ENCODE measurements around the gene PUM1.

Gene PUM1

DNA sequence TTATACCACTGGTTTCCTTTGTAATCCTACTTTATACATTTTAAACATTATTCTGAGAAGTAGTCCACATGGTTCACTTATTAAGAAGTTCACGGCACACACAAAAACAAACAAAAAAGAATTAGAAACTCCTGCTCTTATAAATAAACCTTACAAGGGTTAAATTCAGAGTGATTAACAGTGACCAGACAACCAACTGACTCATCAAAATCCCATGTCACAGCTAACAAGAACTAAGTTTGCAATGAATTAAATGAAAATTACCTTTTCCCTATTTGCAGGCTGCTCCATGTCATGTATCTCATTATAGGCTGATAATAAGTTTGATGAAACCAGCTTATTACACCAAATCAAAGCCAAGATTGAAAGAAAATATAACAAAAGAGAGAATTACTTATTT, 77.5 kb downstream of the PUM1 start:
- Histone ChIP-seq H3K9me3 (ENCODE audit: control insufficient read depth, low read length) (no peaks in the 10 kb centered on the region), H3K36me3 (ENCODE audit: control insufficient read depth, insufficient read depth, low read length, severe bottlenecking) (peaks cover 29% of the 10 kb centered on the region), H3K27me3 (replicated peaks; ENCODE audit: control insufficient read depth, insufficient read depth, low read length) (no peaks in the 10 kb centered on the region), H3K4me1 (ENCODE audit: control insufficient read depth, insufficient read depth, low read length) (peaks cover 62% of the 10 kb centered on the region), H3K4me3 (ENCODE audit: low read length) (no peak overlapping the region), H3K9ac (ENCODE audit: low read length) (no peak overlapping the region)
- DNase-seq (ENCODE audit: low read depth), result no peak

DNA sequence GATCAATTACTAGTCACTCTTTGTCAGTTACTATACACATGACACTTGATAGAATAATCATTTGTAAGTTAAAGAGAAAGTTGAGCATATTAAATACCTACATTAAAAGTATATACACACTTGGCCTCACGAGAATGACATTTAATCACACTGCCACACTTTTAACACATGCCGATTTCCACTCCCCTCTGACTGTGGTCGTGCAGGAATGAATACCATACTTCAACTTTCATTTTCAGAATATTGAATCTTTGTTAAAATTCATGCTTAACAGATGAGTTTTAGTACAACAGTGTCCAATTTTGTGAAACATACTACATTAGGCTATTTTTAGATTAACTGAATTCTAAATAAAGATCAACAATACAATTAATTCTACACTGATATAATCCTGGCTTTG, 78.8 kb downstream of the PUM1 start:
- H3K4me1 ChIP-seq (ENCODE audit: control insufficient read depth, insufficient read depth, low read length), result peaks cover 74% of the 10 kb centered on the region

DNA sequence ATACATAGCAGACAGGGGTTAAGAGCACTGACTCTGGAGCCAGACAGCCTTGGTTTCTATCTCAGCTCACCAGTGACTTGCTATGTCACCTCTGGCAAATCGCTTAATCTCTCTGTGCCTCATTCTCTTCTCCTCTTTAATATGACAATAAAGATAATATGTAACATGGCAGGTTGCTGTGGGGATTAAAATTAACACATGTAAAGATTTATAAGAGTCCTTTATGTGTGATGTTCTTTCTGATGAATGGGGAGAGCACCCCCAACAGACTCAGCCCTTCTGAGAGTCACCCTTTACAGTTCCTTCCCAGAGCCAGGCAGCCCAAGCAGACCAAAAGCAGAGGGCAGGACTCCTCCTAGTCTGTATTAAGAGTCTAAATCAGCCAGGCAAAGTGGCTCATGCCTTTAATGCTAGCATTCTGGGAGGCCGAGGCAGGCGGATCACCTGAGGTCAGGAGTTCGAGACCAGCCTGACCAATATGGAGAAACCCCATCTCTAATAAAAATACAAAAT, 80.5 kb downstream of the PUM1 start:
- H3K36me3 ChIP-seq (ENCODE audit: control insufficient read depth, insufficient read depth, low read length, severe bottlenecking), result peaks cover 13% of the 10 kb centered on the region

More for the DNA sequence above, 78.8 kb downstream of the PUM1 start:
- H3K9me3 ChIP-seq (ENCODE audit: control insufficient read depth, low read length), result no peaks in the 10 kb centered on the region
- peak; percentile 39 for DNase-seq (ENCODE audit: low read depth)
- peaks cover 16% of the 10 kb centered on the region for H3K36me3 ChIP-seq (ENCODE audit: control insufficient read depth, insufficient read depth, low read length, severe bottlenecking)
- H3K27me3 ChIP-seq (replicated peaks; ENCODE audit: control insufficient read depth, insufficient read depth, low read length), result no peaks in the 10 kb centered on the region
- H3K9ac ChIP-seq (ENCODE audit: low read length), result peak overlapping the region; percentile 56
- peak overlapping the region; percentile 64 for H3K4me3 ChIP-seq (ENCODE audit: low read length)

DNA sequence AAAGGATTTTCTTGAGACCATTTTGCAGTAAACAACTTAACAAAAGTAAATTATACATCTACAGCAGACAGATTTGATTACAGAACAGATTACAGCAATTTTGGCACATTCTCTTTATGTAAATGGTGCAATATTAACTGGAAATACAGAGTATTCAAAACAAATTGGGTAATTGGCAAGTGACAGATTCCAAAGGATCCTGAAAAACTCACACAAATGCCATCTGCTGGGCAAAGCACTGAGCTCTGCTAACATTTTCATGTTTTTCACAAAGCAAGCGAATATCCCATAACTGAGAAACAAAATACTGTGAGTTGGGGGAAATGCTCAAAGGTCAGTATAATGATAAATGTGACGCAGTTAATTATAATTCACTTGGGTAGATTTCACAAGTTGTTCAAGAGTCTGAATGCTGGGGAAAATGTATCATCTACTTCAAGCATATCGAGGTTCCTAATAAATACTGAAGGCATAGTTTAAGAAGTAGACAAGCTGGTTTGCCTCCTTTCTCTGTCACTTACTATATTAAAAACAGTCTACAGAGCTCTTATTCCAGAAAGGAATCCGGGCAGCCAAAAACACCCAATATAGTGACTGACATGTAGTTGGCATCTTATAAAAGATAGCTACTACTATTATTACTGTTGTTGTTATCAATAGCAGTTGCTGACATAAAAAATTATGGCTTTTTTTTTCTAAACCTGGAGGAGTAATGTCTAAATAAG, 81.2 kb downstream of the PUM1 start:
- H3K9me3 ChIP-seq (ENCODE audit: control insufficient read depth, low read length), result no peaks in the 10 kb centered on the region
- H3K9ac ChIP-seq (ENCODE audit: low read length), result peak overlapping the region; percentile 39
- H3K27me3 ChIP-seq (replicated peaks; ENCODE audit: control insufficient read depth, insufficient read depth, low read length), result no peaks in the 10 kb centered on the region
- peaks cover 72% of the 10 kb centered on the region for H3K4me1 ChIP-seq (ENCODE audit: control insufficient read depth, insufficient read depth, low read length)
- H3K36me3 ChIP-seq (ENCODE audit: control insufficient read depth, insufficient read depth, low read length, severe bottlenecking), result peaks cover 15% of the 10 kb centered on the region
- peak; percentile 47 for DNase-seq (ENCODE audit: low read depth)
- H3K4me3 ChIP-seq (ENCODE audit: low read length), result peak overlapping the region; percentile 33

More for the DNA sequence above, 80.5 kb downstream of the PUM1 start:
- Histone ChIP-seq H3K9ac (ENCODE audit: low read length) (peak overlapping the region; percentile 38), H3K4me1 (ENCODE audit: control insufficient read depth, insufficient read depth, low read length) (peaks cover 72% of the 10 kb centered on the region), H3K4me3 (ENCODE audit: low read length) (no peak overlapping the region), H3K9me3 (ENCODE audit: control insufficient read depth, low read length) (no peaks in the 10 kb centered on the region), H3K27me3 (replicated peaks; ENCODE audit: control insufficient read depth, insufficient read depth, low read length) (no peaks in the 10 kb centered on the region)
- no peak for DNase-seq (ENCODE audit: low read depth)

DNA sequence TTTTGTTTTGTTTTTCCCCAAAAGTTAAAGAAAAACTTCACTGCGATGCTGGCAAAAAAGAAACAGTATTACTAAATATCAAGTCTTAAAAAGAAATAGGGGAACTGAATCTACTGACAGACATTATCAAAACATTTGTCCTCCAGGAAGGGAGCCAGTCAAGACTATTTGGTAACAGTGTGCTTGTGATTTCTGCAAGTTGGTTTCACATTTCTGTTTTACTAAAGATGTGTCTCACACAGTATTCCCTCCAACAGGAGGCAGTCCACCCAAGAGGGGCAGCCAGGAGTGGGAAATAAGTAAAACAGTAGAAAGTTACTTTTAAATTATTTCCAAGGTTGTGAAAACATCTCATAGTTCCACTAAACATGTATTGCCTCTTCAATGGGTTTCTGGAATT, 82.6 kb downstream of the PUM1 start:
- peak; percentile 77 for DNase-seq (ENCODE audit: low read depth)
- Histone ChIP-seq H3K9ac (ENCODE audit: low read length) (peak overlapping the region; percentile 39), H3K27me3 (replicated peaks; ENCODE audit: control insufficient read depth, insufficient read depth, low read length) (no peaks in the 10 kb centered on the region), H3K9me3 (ENCODE audit: control insufficient read depth, low read length) (no peaks in the 10 kb centered on the region), H3K4me1 (ENCODE audit: control insufficient read depth, insufficient read depth, low read length) (peaks cover 60% of the 10 kb centered on the region), H3K4me3 (ENCODE audit: low read length) (peak overlapping the region; percentile 69), H3K36me3 (ENCODE audit: control insufficient read depth, insufficient read depth, low read length, severe bottlenecking) (peaks cover 29% of the 10 kb centered on the region)

DNA sequence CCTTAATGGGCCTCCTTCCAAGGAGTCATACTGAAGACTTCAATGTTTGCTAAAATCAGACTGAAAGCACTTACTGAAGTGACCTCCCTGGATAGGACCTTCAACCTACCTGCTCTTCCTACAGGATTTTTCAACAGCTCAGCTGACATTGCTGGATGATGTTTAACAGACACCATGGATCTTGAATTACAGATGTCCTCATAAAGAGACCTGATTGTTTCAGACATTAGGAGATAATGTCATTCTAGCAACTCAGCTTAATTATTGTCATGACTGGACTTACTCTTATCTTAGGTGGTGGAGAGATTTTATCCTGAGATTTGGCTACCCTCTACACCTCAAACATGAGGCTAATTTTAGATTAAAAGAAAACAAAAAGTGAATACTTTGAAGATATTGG, 83.1 kb downstream of the PUM1 start:
- H3K4me3 ChIP-seq (ENCODE audit: low read length), result peak overlapping the region; percentile 69
- peaks cover 57% of the 10 kb centered on the region for H3K4me1 ChIP-seq (ENCODE audit: control insufficient read depth, insufficient read depth, low read length)
- H3K36me3 ChIP-seq (ENCODE audit: control insufficient read depth, insufficient read depth, low read length, severe bottlenecking), result peaks cover 34% of the 10 kb centered on the region
- DNase-seq (ENCODE audit: low read depth), result no peak
- H3K9me3 ChIP-seq (ENCODE audit: control insufficient read depth, low read length), result no peaks in the 10 kb centered on the region
- peak overlapping the region; percentile 65 for H3K9ac ChIP-seq (ENCODE audit: low read length)
- no peaks in the 10 kb centered on the region for H3K27me3 ChIP-seq (replicated peaks; ENCODE audit: control insufficient read depth, insufficient read depth, low read length)

DNA sequence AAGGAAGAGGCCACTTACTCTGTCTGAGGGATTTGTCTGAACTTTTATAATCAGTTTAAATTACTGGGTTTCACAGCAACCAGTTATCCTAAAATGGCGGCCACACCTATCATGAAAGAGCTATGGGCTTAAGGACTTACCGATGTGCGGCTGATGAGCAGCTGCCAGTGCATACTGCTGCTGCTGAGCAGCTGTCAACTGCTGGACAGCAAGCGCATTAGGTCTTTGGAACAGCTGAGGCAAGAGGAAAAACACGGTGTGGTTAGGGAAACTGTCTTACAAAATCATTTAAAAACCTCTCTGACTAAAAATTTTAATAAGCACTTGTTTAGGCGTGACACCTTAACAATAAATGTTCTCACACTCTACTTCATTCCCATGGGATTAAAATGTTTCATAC, 84.3 kb downstream of the PUM1 start:
- no peak for DNase-seq (ENCODE audit: low read depth)
- no peak overlapping the region for H3K4me3 ChIP-seq (ENCODE audit: low read length)
- H3K4me1 ChIP-seq (ENCODE audit: control insufficient read depth, insufficient read depth, low read length), result peaks cover 57% of the 10 kb centered on the region
- peaks cover 41% of the 10 kb centered on the region for H3K36me3 ChIP-seq (ENCODE audit: control insufficient read depth, insufficient read depth, low read length, severe bottlenecking)
- H3K9me3 ChIP-seq (ENCODE audit: control insufficient read depth, low read length), result no peaks in the 10 kb centered on the region
- H3K9ac ChIP-seq (ENCODE audit: low read length), result no peak overlapping the region
- H3K27me3 ChIP-seq (replicated peaks; ENCODE audit: control insufficient read depth, insufficient read depth, low read length), result no peaks in the 10 kb centered on the region

DNA sequence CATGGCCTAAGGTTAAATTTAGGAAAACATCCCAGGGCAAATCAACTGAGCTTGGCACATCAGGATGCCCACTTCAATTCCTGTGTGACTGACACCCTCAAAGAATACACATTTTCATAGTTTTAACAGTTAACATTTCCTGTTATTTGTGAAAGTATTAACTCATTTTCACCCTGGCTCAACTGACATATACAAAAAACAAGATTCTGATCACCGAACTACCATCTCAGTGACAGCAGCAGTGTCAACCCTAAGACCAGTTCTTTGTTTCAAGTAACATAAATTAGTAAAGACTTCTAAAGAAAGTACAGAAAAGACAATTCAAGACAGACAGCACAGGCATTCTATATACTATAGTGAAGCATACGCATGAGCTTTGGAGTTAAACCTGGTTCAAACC, 88.0 kb downstream of the PUM1 start:
- Histone ChIP-seq H3K36me3 (ENCODE audit: control insufficient read depth, insufficient read depth, low read length, severe bottlenecking) (peaks cover 57% of the 10 kb centered on the region), H3K27me3 (replicated peaks; ENCODE audit: control insufficient read depth, insufficient read depth, low read length) (no peaks in the 10 kb centered on the region), H3K4me1 (ENCODE audit: control insufficient read depth, insufficient read depth, low read length) (peaks cover 35% of the 10 kb centered on the region), H3K9ac (ENCODE audit: low read length) (no peak overlapping the region), H3K9me3 (ENCODE audit: control insufficient read depth, low read length) (no peaks in the 10 kb centered on the region), H3K4me3 (ENCODE audit: low read length) (no peak overlapping the region)
- DNase-seq (ENCODE audit: low read depth), result no peak

DNA sequence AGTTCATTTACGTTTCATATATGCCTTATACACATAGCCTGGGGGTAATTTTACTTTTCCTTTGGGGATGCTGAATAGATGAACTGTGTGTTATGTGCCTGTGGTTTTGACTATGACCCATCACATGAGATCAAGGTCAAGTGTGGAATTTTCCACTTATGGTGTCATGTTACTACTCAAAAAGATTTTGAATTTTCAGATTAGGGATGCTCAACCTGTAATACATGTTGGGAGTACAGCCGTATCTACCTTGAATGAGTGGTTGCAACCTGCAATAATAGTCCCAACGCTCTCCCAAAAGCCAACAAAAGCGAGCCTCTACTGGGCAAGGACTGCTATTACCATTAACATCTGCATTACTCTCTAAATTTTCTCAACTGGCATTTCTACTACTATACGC, 88.4 kb downstream of the PUM1 start:
- H3K27me3 ChIP-seq (replicated peaks; ENCODE audit: control insufficient read depth, insufficient read depth, low read length), result no peaks in the 10 kb centered on the region
- peak; percentile 57 for DNase-seq (ENCODE audit: low read depth)
- peaks cover 31% of the 10 kb centered on the region for H3K4me1 ChIP-seq (ENCODE audit: control insufficient read depth, insufficient read depth, low read length)
- no peak overlapping the region for H3K9ac ChIP-seq (ENCODE audit: low read length)
- H3K36me3 ChIP-seq (ENCODE audit: control insufficient read depth, insufficient read depth, low read length, severe bottlenecking), result peaks cover 57% of the 10 kb centered on the region
- no peak overlapping the region for H3K4me3 ChIP-seq (ENCODE audit: low read length)
- no peaks in the 10 kb centered on the region for H3K9me3 ChIP-seq (ENCODE audit: control insufficient read depth, low read length)

DNA sequence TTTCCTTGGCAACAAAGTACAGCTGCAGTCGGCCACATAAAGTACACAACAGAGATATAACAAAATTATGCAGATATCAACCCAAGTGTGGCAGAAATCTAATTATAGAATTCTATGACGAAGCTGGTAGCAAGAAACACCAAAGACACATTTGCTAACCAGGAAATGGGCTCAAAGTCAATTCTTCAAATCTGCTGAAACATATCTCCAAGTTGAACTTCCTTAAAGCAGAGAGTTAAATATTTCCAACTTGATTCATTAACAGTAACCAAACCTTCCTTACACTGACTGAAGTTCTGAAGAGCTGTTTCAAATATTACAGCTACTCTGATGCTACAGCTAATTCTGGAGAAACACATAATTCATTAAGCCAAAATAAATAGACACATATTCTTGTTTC, 89.4 kb downstream of the PUM1 start:
- H3K4me1 ChIP-seq (ENCODE audit: control insufficient read depth, insufficient read depth, low read length), result peaks cover 30% of the 10 kb centered on the region
- DNase-seq (ENCODE audit: low read depth), result no peak
- H3K27me3 ChIP-seq (replicated peaks; ENCODE audit: control insufficient read depth, insufficient read depth, low read length), result no peaks in the 10 kb centered on the region
- H3K36me3 ChIP-seq (ENCODE audit: control insufficient read depth, insufficient read depth, low read length, severe bottlenecking), result peaks cover 62% of the 10 kb centered on the region
- no peak overlapping the region for H3K4me3 ChIP-seq (ENCODE audit: low read length)
- no peaks in the 10 kb centered on the region for H3K9me3 ChIP-seq (ENCODE audit: control insufficient read depth, low read length)
- no peak overlapping the region for H3K9ac ChIP-seq (ENCODE audit: low read length)

DNA sequence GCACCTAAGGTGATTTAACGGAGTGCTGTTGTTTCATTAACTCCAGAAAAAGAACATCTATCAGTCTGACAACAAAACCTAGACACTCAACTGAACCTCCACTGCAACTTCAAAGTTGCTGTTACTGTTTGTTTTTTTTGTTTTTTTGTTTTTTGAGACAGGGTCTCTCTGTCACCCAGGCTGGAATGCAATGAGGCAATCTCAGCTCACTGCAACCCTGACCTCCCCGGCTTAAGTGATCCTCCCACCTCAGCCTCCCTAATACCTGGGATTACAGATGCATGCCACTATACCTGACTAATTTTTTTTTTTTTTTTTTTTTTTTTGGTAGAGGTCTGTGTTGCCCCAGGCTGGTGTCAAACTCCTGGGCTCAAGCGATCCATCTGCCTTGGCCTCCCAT, 90.3 kb downstream of the PUM1 start:
- no peak overlapping the region for H3K4me3 ChIP-seq (ENCODE audit: low read length)
- no peak for DNase-seq (ENCODE audit: low read depth)
- no peaks in the 10 kb centered on the region for H3K9me3 ChIP-seq (ENCODE audit: control insufficient read depth, low read length)
- peaks cover 62% of the 10 kb centered on the region for H3K36me3 ChIP-seq (ENCODE audit: control insufficient read depth, insufficient read depth, low read length, severe bottlenecking)
- no peaks in the 10 kb centered on the region for H3K27me3 ChIP-seq (replicated peaks; ENCODE audit: control insufficient read depth, insufficient read depth, low read length)
- H3K4me1 ChIP-seq (ENCODE audit: control insufficient read depth, insufficient read depth, low read length), result peaks cover 27% of the 10 kb centered on the region
- no peak overlapping the region for H3K9ac ChIP-seq (ENCODE audit: low read length)

DNA sequence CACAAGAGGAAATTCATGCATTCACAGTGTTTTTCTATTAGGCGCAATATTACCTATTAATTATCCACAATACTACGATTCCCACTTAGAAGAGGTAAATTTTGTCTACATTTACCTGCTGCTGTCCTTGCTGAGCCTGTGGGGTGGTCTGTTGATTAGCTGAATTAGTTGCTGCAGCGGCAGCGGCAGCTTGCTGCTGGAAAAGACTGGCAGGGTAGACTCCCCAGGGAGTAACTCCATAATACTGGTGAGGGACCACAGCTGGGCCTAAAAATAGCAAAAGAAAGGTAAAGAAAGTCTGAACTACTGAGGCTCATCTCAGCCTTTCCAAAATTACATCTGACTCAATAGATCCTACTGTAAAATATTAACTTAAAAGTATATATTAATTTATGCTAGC, 91.0 kb downstream of the PUM1 start:
- Histone ChIP-seq H3K4me1 (ENCODE audit: control insufficient read depth, insufficient read depth, low read length) (peaks cover 27% of the 10 kb centered on the region), H3K36me3 (ENCODE audit: control insufficient read depth, insufficient read depth, low read length, severe bottlenecking) (peaks cover 57% of the 10 kb centered on the region), H3K4me3 (ENCODE audit: low read length) (no peak overlapping the region), H3K27me3 (replicated peaks; ENCODE audit: control insufficient read depth, insufficient read depth, low read length) (no peaks in the 10 kb centered on the region), H3K9ac (ENCODE audit: low read length) (no peak overlapping the region), H3K9me3 (ENCODE audit: control insufficient read depth, low read length) (no peaks in the 10 kb centered on the region)
- DNase-seq (ENCODE audit: low read depth), result no peak

All from adipocyte (in vitro differentiated cells).